CD14-positive monocyte (primary cell): ENCODE measurements around the gene CYB561D2. TPM values are rescaled to one million over a fixed set of nuclear protein-coding genes. Genes with fewer than 3 reads are reported as not detected.

Experiments used
- DNase-seq, 3 donors: peaks; one replicate each; pipeline ENCODE4 v3.0.0-alpha.2; 2011 to 2022
- H2AFZ ChIP-seq: 2 replicates; pipeline ENCODE4 v1.6.0; 2012; ENCODE audit warnings: mild to moderate bottlenecking, low read depth, low read length, inconsistent platforms; ENCODE audit not compliant: insufficient read depth, poor library complexity, severe bottlenecking
- H3K27ac ChIP-seq, 2 donors: 1 replicate in 1 of 2; 2 replicates in 1 of 2; pipeline ENCODE4 v1.5.1; 2012 to 2013; ENCODE audit warnings: low read length in 2 of 2, control low read depth in 1 of 2, inconsistent platforms in 1 of 2, low read depth in 1 of 2, mild to moderate bottlenecking in 1 of 2
- H3K27me3 ChIP-seq, 2 donors: one replicate each; pipeline versions ENCODE4 v1.6.0 to v1.6.1; 2011 to 2013; ENCODE audit warnings: low read length in 2 of 2; ENCODE audit not compliant: control insufficient read depth in 2 of 2, insufficient read depth in 2 of 2
- H3K36me3 ChIP-seq, 2 donors: replicated peaks in 1 of 2; 1 replicate in 1 of 2; 2 replicates in 1 of 2; pipeline versions ENCODE4 v1.5.1 to v1.6.1; 2012 to 2013; ENCODE audit warnings: low read length in 2 of 2, control low read depth in 1 of 2, inconsistent platforms in 1 of 2, mild to moderate bottlenecking in 1 of 2; ENCODE audit not compliant: insufficient read depth in 2 of 2, control insufficient read depth in 1 of 2
- H3K4me1 ChIP-seq, 2 donors: 1 replicate in 1 of 2; 2 replicates in 1 of 2; pipeline versions ENCODE4 v1.5.1 to v1.6.1; 2012 to 2013; ENCODE audit warnings: low read length in 2 of 2, control low read depth in 1 of 2, inconsistent platforms in 1 of 2, mild to moderate bottlenecking in 1 of 2, moderate library complexity in 1 of 2; ENCODE audit not compliant: insufficient read depth in 2 of 2, control insufficient read depth in 1 of 2
- H3K4me2 ChIP-seq: replicated peaks from 2 replicates; pipeline ENCODE3; 2012; ENCODE audit warnings: low read length, moderate library complexity, mild to moderate bottlenecking; ENCODE audit not compliant: poor library complexity, severe bottlenecking; ENCODE audit errors: extremely low read depth
- H3K4me3 ChIP-seq, 3 experiments: fragments of 200-600 bp in 1 of 3; sonication (generic) in 1 of 3; replicated peaks in 1 of 3; 1 replicate in 2 of 3; 2 replicates in 1 of 3; pipeline ENCODE4 v1.5.1; 2011 to 2013; ENCODE audit warnings: low read length in 3 of 3, mild to moderate bottlenecking in 3 of 3, control low read depth in 2 of 3, low read depth in 2 of 3, inconsistent platforms in 1 of 3, moderate library complexity in 1 of 3
- H3K79me2 ChIP-seq: 2 replicates; pipeline ENCODE4 v1.6.0; 2012; ENCODE audit warnings: mild to moderate bottlenecking, control low read depth, inconsistent platforms, low read length, moderate library complexity; ENCODE audit not compliant: insufficient read depth
- H3K9ac ChIP-seq: 2 replicates; pipeline ENCODE4 v1.6.0; 2017; ENCODE audit warnings: low read length, mild to moderate bottlenecking; ENCODE audit not compliant: insufficient read depth, poor library complexity, severe bottlenecking
- H3K9me3 ChIP-seq, 2 donors: replicated peaks in 1 of 2; 1 replicate in 1 of 2; 2 replicates in 1 of 2; pipeline versions ENCODE4 v1.5.1 to v1.6.1; 2012 to 2013; ENCODE audit warnings: low read length in 2 of 2, control low read depth in 1 of 2; ENCODE audit not compliant: control insufficient read depth in 1 of 2, insufficient read depth in 1 of 2
- H4K20me1 ChIP-seq: 2 replicates; pipeline ENCODE4 v1.6.0; 2012; ENCODE audit warnings: mild to moderate bottlenecking, low read length, control low read depth, moderate library complexity; ENCODE audit not compliant: insufficient read depth
- H3K27ac Mint-ChIP-seq, 7 donors: one replicate each; pipeline ENCODE4 v1.8.0; 2020; ENCODE audit warnings: mild to moderate bottlenecking in 7 of 7, mixed read lengths in 7 of 7, moderate library complexity in 6 of 7, inconsistent platforms in 2 of 7
- H3K27me3 Mint-ChIP-seq, 3 donors: one replicate each; pipeline ENCODE4 v1.8.0; 2021 to 2022; ENCODE audit warnings: low read depth in 3 of 3, mild to moderate bottlenecking in 3 of 3, mixed read lengths in 3 of 3, moderate library complexity in 3 of 3, inconsistent platforms in 1 of 3
- H3K36me3 Mint-ChIP-seq, 2 donors: one replicate each; pipeline ENCODE4 v1.8.0; 2020; ENCODE audit warnings: mixed read lengths in 2 of 2, inconsistent platforms in 1 of 2, mild to moderate bottlenecking in 1 of 2
- H3K4me1 Mint-ChIP-seq: one replicate; pipeline ENCODE4 v1.8.0; 2020; ENCODE audit warnings: mild to moderate bottlenecking, mixed read lengths
- H3K4me3 Mint-ChIP-seq, 2 donors: one replicate each; pipeline ENCODE4 v1.8.0; 2020; ENCODE audit warnings: mild to moderate bottlenecking in 2 of 2, mixed read lengths in 2 of 2, moderate library complexity in 1 of 2
- H3K9me3 Mint-ChIP-seq, 7 donors: one replicate each; pipeline ENCODE4 v1.8.0; 2020 to 2022; ENCODE audit warnings: mixed read lengths in 7 of 7, mild to moderate bottlenecking in 6 of 7, moderate library complexity in 6 of 7, inconsistent platforms in 2 of 7
- WGBS: methylation state at CpG from one replicate; pipeline ENCODE4 v1.1.5; 2013; ENCODE audit warnings: missing lambda C conversion rate; ENCODE audit not compliant: insufficient coverage; 5-methylcytosine and 5-hydroxymethylcytosine counted together
- intact Hi-C, 2 donors: fragments of 100-400 bp; cut with micrococcal nuclease; formaldehyde crosslinking; loops; one replicate each; pipeline versions ENCODE4 v1.15.0 to v1.15.1; 2023
- polyA plus RNA-seq, 3 donors: library from polyadenylated mRNA; depleted of rRNA in 1 of 3; unstranded in 2 of 3; stranded (reverse) in 1 of 3; fragments of 300-500 nt in 2 of 3; fragments of >200 nt in 1 of 3; fragmentation: Illumina TruSeq in 2 of 3; gene quantifications; 1 replicate in 2 of 3; 2 replicates in 1 of 3; pipeline ENCODE4 v1.2.3, GENCODE V29; 2012 to 2021
- TF ChIP-seq, protein P1 (sequence below): fragments of 200-600 bp; IDR thresholded peaks from one replicate; pipeline ENCODE4 v1.8.0; 2022; ENCODE audit warnings: antibody characterized with exemption, mild to moderate bottlenecking

Gene CYB561D2
- polyA plus RNA-seq, 3 donors: 78.9 to 94.0 (median 82.5) TPM

DNA sequence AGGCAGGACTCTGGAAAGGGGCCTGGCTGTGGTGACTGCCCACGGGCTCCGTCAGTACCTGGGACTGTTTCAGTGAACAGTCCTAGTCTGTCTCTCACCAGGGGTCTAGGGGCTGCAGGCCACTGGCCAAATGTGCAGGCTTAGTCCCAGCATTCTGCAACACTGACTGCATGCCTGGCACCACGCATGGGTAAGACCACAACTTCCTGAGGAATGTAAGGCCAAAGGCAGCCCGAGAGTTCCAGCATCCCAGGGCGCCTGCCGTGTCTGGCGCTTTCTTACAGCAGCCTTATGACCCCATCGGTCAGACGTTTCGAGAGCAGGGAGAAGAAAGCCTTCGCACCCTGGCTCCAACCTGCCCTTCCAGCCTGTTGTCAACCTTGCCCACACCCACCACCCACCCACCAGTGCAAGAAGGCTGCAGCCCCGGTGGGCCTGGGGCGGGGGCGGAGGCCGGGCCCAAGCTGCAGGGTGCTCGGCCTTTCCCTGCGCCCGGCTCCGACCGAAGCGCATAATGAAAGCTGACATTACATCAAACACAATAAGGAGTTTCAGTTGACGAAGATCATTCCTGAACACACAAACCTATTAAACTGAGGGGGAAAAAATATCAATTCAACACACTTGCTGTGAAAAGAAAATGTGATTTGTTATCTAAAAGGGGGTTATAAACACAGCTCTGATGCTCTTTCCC is 38.2 kb downstream of the CYB561D2 start:
- Histone ChIP-seq H3K36me3 (no peaks in the 10 kb centered on the region), H3K4me3 (no peak overlapping the region), H3K79me2 (no peaks in the 10 kb centered on the region)

DNA sequence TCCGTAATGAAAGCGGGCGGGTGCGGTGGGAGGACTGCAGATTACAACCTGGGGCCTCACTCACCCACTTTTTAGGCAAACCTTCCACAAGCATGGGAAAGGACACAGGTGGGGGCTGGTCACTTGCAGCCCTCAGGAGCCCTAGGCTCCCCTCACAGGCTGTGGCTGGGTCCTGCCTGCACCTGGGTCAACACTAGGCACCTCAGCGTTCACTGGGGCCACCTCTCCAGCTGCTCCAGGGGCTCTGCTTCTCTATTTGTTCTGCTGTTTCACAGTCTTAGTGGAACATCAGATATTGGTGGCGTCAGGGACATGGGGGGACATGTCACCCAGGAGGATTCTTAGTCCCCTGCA is 38.7 kb downstream of the CYB561D2 start:
- H3K36me3 ChIP-seq: no peaks in the 10 kb centered on the region
- H3K9ac ChIP-seq: no peak overlapping the region
- TF ChIP-seq, protein P1, sequence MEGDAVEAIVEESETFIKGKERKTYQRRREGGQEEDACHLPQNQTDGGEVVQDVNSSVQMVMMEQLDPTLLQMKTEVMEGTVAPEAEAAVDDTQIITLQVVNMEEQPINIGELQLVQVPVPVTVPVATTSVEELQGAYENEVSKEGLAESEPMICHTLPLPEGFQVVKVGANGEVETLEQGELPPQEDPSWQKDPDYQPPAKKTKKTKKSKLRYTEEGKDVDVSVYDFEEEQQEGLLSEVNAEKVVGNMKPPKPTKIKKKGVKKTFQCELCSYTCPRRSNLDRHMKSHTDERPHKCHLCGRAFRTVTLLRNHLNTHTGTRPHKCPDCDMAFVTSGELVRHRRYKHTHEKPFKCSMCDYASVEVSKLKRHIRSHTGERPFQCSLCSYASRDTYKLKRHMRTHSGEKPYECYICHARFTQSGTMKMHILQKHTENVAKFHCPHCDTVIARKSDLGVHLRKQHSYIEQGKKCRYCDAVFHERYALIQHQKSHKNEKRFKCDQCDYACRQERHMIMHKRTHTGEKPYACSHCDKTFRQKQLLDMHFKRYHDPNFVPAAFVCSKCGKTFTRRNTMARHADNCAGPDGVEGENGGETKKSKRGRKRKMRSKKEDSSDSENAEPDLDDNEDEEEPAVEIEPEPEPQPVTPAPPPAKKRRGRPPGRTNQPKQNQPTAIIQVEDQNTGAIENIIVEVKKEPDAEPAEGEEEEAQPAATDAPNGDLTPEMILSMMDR: no peak
- H3K4me3 ChIP-seq: no peak overlapping the region
- H3K27me3 Mint-ChIP-seq: peaks cover 2 to 7% (median 3%) of the 10 kb centered on the region in 3 donors
- 100% methylated on average over 2 of the region's 6 CpGs for WGBS
- H3K27me3 ChIP-seq: no peaks in the 10 kb centered on the region
- no peak for DNase-seq
- intact Hi-C loops: no loop called here
- no peak overlapping the region for H3K27ac Mint-ChIP-seq
- H3K9me3 Mint-ChIP-seq: peaks cover 0 to 1% (median 0%) of the 10 kb centered on the region in 7 donors
- no peak overlapping the region for H3K4me3 Mint-ChIP-seq
- no peak overlapping the region for H2AFZ ChIP-seq
- H3K4me2 ChIP-seq: no peak overlapping the region
- no peaks in the 10 kb centered on the region for H3K79me2 ChIP-seq
- no peaks in the 10 kb centered on the region for H4K20me1 ChIP-seq
- H3K4me1 ChIP-seq: no peaks in the 10 kb centered on the region
- H3K27ac ChIP-seq: no peak overlapping the region
- H3K4me1 Mint-ChIP-seq: no peaks in the 10 kb centered on the region
- no peaks in the 10 kb centered on the region for H3K9me3 ChIP-seq
- H3K36me3 Mint-ChIP-seq: no peaks in the 10 kb centered on the region

More for the DNA sequence above, 38.2 kb downstream of the CYB561D2 start:
- Histone ChIP-seq H3K9me3 (no peaks in the 10 kb centered on the region), H4K20me1 (no peaks in the 10 kb centered on the region), H3K4me2 (no peak overlapping the region), H3K27me3 (no peaks in the 10 kb centered on the region), H2AFZ (no peak overlapping the region), H3K27ac (no peak overlapping the region), H3K9ac (no peak overlapping the region), H3K4me1 (no peaks in the 10 kb centered on the region)
- DNase-seq: no peak
- TF ChIP-seq, protein P1: no peak
- H3K9me3 Mint-ChIP-seq: peaks cover 0 to 1% (median 0%) of the 10 kb centered on the region in 7 donors
- H3K27me3 Mint-ChIP-seq: peaks cover 2 to 7% (median 5%) of the 10 kb centered on the region in 3 donors
- no peak overlapping the region for H3K27ac Mint-ChIP-seq
- intact Hi-C loops: no loop called here
- H3K4me1 Mint-ChIP-seq: no peaks in the 10 kb centered on the region
- no peaks in the 10 kb centered on the region for H3K36me3 Mint-ChIP-seq
- no peak overlapping the region for H3K4me3 Mint-ChIP-seq
- WGBS: 70% methylated on average over 7 of the region's 22 CpGs
